ENCODE measurements around the gene ASB10. TPM values are rescaled to one million over a fixed set of nuclear protein-coding genes. Genes with fewer than 3 reads are reported as not detected.

The ASB10 gene
- total RNA-seq, 1 experiment from 2014 or later = not detected

Other genes with a start within 250 kb of the ASB10 start
- 1.8 TPM for gene KCNH2, start 208.9 kb downstream of the ASB10 start, total RNA-seq (2021; ENCODE audit: unreplicated experiment)
- 3.1 TPM for gene NOS3, start 196.2 kb downstream of the ASB10 start, total RNA-seq (2021; ENCODE audit: unreplicated experiment)
- gene ATG9B, start 162.8 kb downstream of the ASB10 start, total RNA-seq (2021; ENCODE audit: unreplicated experiment) = 0.98 TPM
- 49.8 TPM for gene ABCB8, start 158.8 kb downstream of the ASB10 start, total RNA-seq (2021; ENCODE audit: unreplicated experiment)
- 1.3 TPM for gene ASIC3, start 138.7 kb downstream of the ASB10 start, total RNA-seq (2021; ENCODE audit: unreplicated experiment)
- 25.6 TPM for gene CDK5, start 129.4 kb downstream of the ASB10 start, total RNA-seq (2021; ENCODE audit: unreplicated experiment)
- 580 TPM for gene SLC4A2, start 127.7 kb downstream of the ASB10 start, total RNA-seq (2021; ENCODE audit: unreplicated experiment)
- 95.0 TPM for gene FASTK, start 106.4 kb downstream of the ASB10 start, total RNA-seq (2021; ENCODE audit: unreplicated experiment)
- gene TMUB1, start 103.8 kb downstream of the ASB10 start, total RNA-seq (2021; ENCODE audit: unreplicated experiment) = 112 TPM
- gene AGAP3, start 100.8 kb downstream of the ASB10 start, total RNA-seq (2021; ENCODE audit: unreplicated experiment) = 103 TPM
- gene GBX1, start 19.6 kb downstream of the ASB10 start, total RNA-seq (2021; ENCODE audit: unreplicated experiment) = not detected
- gene H2BK1, start 23.2 kb upstream of the ASB10 start, total RNA-seq (2021; ENCODE audit: unreplicated experiment) = not detected
- gene ABCF2, start 40.0 kb upstream of the ASB10 start, total RNA-seq (2021; ENCODE audit: unreplicated experiment) = 64.4 TPM
- 44.9 TPM for gene CHPF2, start 45.2 kb upstream of the ASB10 start, total RNA-seq (2021; ENCODE audit: unreplicated experiment)
- 27.8 TPM for gene SMARCD3, start 61.4 kb upstream of the ASB10 start, total RNA-seq (2021; ENCODE audit: unreplicated experiment)
- 50.5 TPM for gene NUB1, start 154.6 kb upstream of the ASB10 start, total RNA-seq (2021; ENCODE audit: unreplicated experiment)
- 0.72 TPM for gene WDR86, start 222.8 kb upstream of the ASB10 start, total RNA-seq (2021; ENCODE audit: unreplicated experiment)

Data from Panc1 (cell line).